Measurements from ENCODE around the gene GUCD1. TPM values are rescaled to one million over a fixed set of nuclear protein-coding genes. Genes with fewer than 3 reads are reported as not detected.

Gene GUCD1
- total RNA-seq, 3 donors from 2014 or later (not counting 1 experiment from before 2014, with no cell fraction given): 76.9 to 102 (median 94.9) TPM

DNA sequence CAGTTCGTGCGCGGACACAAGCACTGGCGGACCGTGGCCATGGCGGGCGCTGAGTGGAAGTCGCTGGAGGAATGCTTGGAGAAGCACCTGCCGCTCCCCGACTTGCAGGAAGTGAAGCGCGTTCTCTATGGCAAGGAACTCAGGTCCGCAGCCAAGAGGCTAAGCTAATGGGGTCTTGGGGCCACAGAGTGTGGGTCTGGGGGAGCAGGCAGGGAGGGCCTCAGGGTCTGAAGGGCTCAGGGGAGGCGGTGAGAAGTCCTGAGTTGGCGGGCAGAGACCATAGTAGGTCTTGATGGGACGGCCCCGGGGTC, 59.6 kb downstream of the GUCD1 start:
- peaks cover 11% of the 10 kb centered on the region for H3K4me1 ChIP-seq (ENCODE audit: control insufficient read depth, insufficient read depth, low read length)
- Mint-ChIP-seq H3K9me3 (no peaks in the 10 kb centered on the region), H3K27ac (no peak overlapping the region), H3K27me3 (ENCODE audit: low read depth in 2 of 2) (peaks cover 10 to 30% of the 10 kb centered on the region in 2 donors), H3K36me3 (no peaks in the 10 kb centered on the region), H3K4me1 (peaks cover 9 to 11% of the 10 kb centered on the region in 2 donors), H3K4me3 (no peak overlapping the region)
- TF ChIP-seq, protein P1, sequence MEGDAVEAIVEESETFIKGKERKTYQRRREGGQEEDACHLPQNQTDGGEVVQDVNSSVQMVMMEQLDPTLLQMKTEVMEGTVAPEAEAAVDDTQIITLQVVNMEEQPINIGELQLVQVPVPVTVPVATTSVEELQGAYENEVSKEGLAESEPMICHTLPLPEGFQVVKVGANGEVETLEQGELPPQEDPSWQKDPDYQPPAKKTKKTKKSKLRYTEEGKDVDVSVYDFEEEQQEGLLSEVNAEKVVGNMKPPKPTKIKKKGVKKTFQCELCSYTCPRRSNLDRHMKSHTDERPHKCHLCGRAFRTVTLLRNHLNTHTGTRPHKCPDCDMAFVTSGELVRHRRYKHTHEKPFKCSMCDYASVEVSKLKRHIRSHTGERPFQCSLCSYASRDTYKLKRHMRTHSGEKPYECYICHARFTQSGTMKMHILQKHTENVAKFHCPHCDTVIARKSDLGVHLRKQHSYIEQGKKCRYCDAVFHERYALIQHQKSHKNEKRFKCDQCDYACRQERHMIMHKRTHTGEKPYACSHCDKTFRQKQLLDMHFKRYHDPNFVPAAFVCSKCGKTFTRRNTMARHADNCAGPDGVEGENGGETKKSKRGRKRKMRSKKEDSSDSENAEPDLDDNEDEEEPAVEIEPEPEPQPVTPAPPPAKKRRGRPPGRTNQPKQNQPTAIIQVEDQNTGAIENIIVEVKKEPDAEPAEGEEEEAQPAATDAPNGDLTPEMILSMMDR (IDR thresholded peaks at IDR 0.05): no peak
- no peak overlapping the region for H3K4me3 ChIP-seq (ENCODE audit: low read length)
- peaks cover 8% of the 10 kb centered on the region for H3K27me3 ChIP-seq (ENCODE audit: control insufficient read depth, insufficient read depth, low read length)
- no peak overlapping the region for H3K27ac ChIP-seq (ENCODE audit: low read length)
- no peaks in the 10 kb centered on the region for H3K36me3 ChIP-seq (ENCODE audit: control insufficient read depth, insufficient read depth, low read length)
- no peak for DNase-seq
- H3K9me3 ChIP-seq (ENCODE audit: control insufficient read depth, insufficient read depth, low read length): no peaks in the 10 kb centered on the region
- WGBS (ENCODE audit: insufficient coverage): 93% methylated on average over 17 of the region's 17 CpGs
- intact Hi-C loops (cut with micrococcal nuclease): no loop called here
- ATAC-seq: no peak

DNA sequence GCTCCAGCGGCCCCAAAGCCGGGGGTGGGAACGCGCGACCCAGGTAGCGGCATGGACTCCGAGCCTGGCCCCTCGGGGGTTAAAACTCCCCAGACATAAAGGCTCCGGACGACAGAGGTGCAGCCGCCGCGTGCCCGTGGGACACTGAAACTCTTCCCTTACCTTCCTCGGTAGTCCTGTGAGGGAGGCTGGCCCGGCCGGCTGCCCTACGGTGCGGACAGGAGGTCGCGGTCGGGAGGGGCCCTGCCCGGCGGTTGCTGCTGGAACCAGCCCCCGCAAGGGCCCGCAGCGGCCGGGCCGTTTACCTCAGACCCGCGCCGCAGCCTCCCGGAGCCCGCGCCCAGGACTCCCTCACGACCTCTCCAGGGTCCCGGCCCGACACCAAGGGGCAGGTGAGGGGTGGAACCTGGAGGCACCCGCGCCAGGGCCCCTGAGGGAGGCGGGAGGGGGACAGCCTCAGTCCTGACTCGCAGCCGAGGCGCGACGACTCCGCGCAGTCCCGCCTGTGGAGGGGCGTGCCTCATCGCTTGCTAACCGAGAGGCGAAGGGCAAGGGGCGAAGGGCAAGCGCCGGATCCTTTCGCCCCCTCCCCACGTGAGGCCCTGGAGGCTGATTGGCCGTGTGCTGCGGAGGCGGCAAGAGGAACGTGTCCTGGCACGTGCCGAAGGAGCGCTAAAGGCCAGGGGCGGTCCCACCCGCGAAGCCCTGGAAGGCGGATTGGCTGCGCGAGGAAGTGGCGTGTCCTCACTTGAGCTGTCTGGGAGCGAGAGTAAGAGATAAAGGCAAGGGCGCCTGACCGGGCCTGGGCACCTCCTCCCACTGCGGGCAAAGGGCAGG, 60.2 kb downstream of the GUCD1 start, which contains the start of gene UPB1:
TSS of gene UPB1 (plus strand) at position 805 of the 837 bp plus-strand sequence. CDS start 72 bp downstream, outside the sequence.
- H3K4me1 ChIP-seq (ENCODE audit: control insufficient read depth, insufficient read depth, low read length): peaks cover 11% of the 10 kb centered on the region
- DNase-seq (no peak), ATAC-seq (no peak)
- no peaks in the 10 kb centered on the region for H3K9me3 ChIP-seq (ENCODE audit: control insufficient read depth, insufficient read depth, low read length)
- no peak within 1 kb of the TSS for H3K4me3 ChIP-seq (ENCODE audit: low read length)
- Mint-ChIP-seq H3K4me3 (no peak within 1 kb of the TSS), H3K9me3 (no peaks in the 10 kb centered on the region), H3K4me1 (peaks cover 9 to 11% of the 10 kb centered on the region in 2 donors), H3K36me3 (no peaks in the 10 kb centered on the region), H3K27ac (no peak within 1 kb of the TSS), H3K27me3 (ENCODE audit: low read depth in 2 of 2) (peaks cover 10 to 30% of the 10 kb centered on the region in 2 donors)
- TF ChIP-seq, protein P1 (IDR thresholded peaks at IDR 0.05): no peak
- intact Hi-C loops (cut with micrococcal nuclease): no loop called here
- H3K36me3 ChIP-seq (ENCODE audit: control insufficient read depth, insufficient read depth, low read length): no peaks in the 10 kb centered on the region
- peaks cover 8% of the 10 kb centered on the region for H3K27me3 ChIP-seq (ENCODE audit: control insufficient read depth, insufficient read depth, low read length)
- H3K27ac ChIP-seq (ENCODE audit: low read length): no peak within 1 kb of the TSS
- 37% methylated on average over 76 of the region's 76 CpGs for WGBS (ENCODE audit: insufficient coverage)

DNA sequence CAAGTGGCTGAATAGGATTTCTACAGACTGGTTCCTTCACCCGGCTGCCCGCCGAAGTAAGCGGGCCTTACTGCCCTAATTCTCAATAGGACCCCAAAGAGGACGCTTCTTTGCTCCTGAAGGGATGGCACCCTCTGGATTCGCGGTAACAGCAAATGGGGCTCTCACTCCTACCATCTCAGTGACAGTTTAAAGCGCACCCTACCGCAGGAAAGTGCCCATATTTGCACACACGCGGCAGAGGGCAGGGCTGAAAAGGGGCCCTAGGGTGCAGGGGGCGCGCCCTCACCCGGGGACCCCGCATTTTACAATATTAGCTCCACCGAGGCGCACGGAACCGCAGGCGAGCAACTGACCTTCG, 60.8 kb downstream of the GUCD1 start:
- 63% methylated on average over 21 of the region's 21 CpGs for WGBS (ENCODE audit: insufficient coverage)
- ATAC-seq (no peak), DNase-seq (no peak)
- intact Hi-C loops (cut with micrococcal nuclease): no loop called here
- H3K36me3 Mint-ChIP-seq: no peaks in the 10 kb centered on the region
- no peak overlapping the region for H3K4me3 Mint-ChIP-seq
- no peak overlapping the region for H3K27ac Mint-ChIP-seq
- Histone ChIP-seq H3K4me3 (ENCODE audit: low read length) (no peak overlapping the region), H3K4me1 (ENCODE audit: control insufficient read depth, insufficient read depth, low read length) (peaks cover 11% of the 10 kb centered on the region), H3K9me3 (ENCODE audit: control insufficient read depth, insufficient read depth, low read length) (no peaks in the 10 kb centered on the region), H3K27me3 (ENCODE audit: control insufficient read depth, insufficient read depth, low read length) (peaks cover 8% of the 10 kb centered on the region), H3K27ac (ENCODE audit: low read length) (no peak overlapping the region), H3K36me3 (ENCODE audit: control insufficient read depth, insufficient read depth, low read length) (no peaks in the 10 kb centered on the region)
- TF ChIP-seq, protein P1 (IDR thresholded peaks at IDR 0.05): no peak
- H3K27me3 Mint-ChIP-seq (ENCODE audit: low read depth in 2 of 2): peaks cover 16 to 34% of the 10 kb centered on the region in 2 donors
- no peaks in the 10 kb centered on the region for H3K9me3 Mint-ChIP-seq
- H3K4me1 Mint-ChIP-seq: peaks cover 9 to 11% of the 10 kb centered on the region in 2 donors

All from natural killer cell (primary cell).